Fibroblast of peridontal ligament (primary cell): Measurements from ENCODE around the gene EHD4.

ENCODE experiments used
- DNase-seq: peaks from one replicate; pipeline ENCODE4 v3.0.0-alpha.2; 2010; ENCODE audit errors: extremely low read depth

Gene EHD4

DNA sequence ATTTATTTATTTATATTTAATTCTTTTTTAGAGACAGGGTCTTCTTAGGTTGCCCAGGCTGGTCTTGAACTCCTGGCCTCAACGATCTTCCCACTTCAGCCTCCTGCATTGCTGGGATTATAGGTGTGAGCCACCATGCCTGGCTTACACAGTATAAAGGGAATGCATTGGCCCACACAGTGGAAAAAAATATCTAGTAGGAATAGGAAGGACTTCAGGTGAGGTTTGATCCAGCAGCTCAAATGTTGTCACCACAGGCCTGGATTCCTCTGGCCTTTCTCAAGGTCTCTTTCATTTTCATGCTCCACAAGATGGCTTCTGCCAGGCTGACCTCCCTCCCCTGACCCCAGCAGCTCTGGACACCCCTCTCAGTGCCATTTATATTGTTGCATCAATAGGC is 76.4 kb downstream of the EHD4 start:
- no peak for DNase-seq

DNA sequence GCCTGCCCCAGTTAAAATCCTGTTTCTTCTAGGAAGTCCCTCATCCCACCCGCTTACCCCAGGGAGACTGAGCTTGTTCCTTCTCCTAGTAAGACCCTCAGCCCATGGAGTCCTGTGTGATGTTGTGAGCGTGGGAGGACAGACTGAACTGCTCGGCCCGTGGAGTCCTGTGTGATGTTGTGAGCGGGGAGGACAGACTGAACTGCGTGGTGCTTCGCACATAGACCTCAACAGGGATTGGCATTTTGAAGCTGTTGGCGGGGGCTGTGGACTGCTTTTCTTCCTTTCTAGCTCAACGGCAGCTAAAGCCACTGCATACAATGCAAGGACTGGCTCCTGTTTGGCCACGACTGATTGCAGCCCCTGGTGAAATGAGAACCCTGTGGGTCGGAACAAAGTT is 76.9 kb downstream of the EHD4 start:
- DNase-seq = no peak

DNA sequence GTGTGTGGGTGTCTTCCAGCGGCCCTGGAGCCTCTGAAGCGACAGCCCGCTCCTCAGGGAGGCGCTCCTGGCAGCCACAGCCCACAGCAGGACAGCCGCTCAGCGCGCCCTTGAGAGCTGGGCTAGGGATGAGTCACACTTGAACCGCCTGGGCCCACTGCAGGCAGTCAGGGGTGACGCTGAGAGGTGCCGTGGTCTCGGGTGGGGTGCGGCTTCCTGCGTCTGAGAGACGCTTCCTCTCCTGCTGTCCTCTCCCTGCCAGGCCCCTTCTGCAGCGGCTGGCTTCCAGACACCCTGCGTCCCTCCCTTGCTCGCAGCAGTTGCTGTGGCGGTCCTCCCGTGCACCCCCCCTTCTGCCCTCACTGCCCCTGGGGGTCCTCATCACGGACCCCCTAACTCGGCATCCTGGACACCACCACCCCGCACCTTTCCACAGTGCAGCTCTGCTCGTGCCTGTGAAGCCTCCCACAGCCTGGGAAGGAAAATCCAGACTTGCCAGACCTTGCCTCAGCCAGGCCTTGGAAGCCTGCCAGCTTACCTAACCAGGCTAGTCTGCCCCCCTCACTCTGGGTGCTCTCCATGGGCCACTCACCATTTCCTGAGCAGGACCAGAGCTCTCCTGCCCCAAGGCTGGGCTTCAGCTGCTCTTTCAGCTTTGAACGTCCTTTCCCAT is 77.4 kb downstream of the EHD4 start:
- DNase-seq = peak; percentile 45

DNA sequence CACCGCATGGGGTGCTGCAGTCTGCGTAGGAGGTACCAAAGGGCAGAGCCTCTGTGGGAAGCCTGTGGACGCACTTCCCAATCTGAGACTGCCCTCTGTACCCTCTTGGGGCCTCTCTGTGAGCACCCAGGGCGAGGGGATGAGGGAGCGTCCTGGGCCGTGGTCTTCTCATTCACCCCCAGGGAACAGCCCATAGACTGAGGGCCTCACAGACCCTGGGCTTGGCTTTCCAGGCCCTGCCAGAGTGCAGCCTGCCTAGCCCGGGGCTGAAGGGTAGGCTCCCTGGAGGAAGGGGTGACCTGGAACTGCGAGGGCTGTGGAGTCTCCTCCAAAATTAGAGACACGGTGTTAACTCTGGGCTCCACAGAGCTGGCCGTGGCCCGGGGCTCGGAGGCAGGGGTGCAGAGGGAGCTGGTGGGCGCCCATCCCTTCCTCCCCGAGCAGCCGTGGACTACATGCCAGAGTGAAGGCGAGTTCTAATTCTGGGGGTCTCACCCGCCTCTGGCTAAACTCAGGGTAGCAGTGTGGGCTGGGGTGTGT is 78.0 kb downstream of the EHD4 start:
- no peak for DNase-seq

DNA sequence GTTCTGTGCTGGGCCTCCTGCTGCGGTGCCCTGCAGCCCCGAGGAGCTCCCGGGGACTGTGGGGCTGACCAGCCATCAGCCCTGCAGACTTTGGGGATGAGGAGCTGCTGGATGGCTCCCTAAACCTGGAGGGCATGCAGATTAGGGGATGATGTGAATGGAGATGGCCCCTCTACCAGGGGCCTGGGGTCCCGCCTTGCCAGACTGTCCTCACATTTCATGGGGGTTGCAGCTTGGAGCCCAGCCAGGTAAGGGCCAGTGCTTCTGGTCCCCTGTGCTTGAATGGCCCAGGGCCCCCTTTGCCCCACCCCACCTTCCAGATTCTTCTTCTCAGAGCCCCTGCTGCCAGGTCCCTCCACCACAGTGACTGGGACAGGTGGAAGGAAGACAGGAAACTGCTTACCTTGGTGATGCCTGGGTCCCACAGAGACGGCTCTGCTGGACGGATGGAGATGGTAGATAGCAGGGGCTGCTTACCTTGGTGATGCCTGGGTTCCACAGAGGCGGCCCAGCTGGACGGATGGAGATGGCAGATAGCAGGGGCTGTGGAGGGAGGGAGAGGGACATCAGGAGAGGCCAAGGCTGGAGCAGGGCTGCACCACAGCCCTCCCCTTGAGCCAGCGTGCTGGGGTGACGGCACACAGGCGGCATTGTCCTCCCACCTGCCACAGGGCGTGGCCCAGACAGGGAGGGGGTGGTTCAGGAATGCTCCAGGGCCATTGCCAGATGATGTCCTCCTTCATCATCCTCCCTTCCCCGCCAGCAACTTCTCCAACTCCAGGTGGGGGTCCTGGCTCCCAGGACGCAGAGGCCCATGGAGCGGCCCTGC is 78.7 kb downstream of the EHD4 start, which contains the start of gene SPTBN5:
Gene SPTBN5, minus strand, starts transcription at position 632 of the 829 bp plus-strand sequence. Its CDS starts 556 bp downstream, at position 76.
- DNase-seq = no peak

DNA sequence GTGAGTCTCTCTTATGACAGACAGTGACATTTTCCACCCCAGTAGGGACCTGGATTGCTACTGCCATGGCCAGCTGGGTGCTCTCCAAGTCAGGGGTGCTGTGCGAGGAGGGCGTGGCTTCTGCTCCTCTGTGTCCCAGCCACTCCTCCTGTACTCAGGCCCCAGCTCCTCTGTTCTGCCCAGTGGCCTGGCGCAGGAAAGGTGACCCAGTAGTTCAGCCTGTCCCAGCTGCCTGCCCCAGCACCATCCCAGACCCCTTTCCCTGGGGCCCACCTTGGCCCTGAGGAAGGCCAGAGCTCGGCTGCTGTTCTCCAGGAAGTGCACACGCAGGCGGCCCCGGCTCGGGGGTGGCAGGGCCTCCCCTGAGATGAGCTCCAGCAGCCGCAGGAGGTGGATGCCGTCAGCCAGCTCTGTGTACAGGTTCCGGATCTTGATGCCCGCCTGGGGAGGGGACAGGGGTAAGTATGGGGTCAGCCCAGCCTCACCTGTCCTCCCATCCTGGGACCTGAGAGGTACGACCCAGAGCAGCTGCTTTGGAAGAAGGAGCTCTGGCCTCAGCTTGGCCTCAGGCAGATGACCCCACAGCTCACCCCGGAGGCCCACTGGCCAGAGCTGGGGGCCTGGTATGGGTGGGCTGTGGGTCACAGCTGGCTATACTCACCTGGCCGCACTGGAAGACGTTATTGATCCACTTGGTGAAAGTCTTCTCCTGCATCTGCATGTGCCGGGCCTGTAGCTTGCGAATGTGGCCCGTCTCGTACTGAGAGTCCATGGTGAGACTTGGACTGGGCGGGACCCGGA is 79.5 kb downstream of the EHD4 start:
- DNase-seq = no peak

DNA sequence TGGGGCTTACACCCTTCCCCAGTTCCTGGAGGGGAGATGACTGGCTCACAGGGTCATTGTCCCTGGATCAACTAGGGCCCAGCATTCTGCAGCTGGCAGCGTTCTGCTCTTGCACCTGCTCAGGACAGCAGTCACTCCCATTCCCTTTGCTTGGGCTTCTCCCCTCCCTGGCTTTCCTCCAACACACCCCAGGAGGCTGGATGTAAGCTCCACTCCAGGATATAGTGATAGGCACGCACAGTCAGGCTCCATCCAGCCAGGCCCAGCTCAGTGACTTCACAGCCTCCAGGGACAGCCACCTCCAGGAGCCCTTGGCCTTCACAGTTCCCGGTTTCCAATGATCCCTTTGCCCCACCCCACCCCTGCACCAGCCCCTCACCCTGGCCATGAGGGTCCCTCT is 80.4 kb downstream of the EHD4 start:
- DNase-seq = no peak

DNA sequence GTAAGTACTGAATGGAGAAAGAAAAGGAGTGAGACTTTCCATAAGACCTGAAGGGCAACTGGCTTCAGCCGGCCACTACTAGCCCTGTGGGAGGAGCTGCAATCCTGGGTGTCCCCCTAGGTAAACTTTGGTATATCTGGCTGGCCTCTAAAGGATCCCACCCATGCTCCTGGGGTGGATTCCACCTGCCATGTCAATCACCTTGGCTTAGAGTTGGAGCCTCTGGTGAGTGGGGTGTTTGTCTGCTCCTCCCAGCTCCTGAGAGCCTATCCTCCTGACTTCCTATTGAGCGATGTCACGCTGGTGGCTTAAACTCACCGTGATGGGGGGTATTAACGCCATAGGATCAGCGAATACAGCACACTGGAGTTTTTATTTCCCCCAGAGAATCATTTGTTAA is 81.1 kb downstream of the EHD4 start:
- no peak for DNase-seq

DNA sequence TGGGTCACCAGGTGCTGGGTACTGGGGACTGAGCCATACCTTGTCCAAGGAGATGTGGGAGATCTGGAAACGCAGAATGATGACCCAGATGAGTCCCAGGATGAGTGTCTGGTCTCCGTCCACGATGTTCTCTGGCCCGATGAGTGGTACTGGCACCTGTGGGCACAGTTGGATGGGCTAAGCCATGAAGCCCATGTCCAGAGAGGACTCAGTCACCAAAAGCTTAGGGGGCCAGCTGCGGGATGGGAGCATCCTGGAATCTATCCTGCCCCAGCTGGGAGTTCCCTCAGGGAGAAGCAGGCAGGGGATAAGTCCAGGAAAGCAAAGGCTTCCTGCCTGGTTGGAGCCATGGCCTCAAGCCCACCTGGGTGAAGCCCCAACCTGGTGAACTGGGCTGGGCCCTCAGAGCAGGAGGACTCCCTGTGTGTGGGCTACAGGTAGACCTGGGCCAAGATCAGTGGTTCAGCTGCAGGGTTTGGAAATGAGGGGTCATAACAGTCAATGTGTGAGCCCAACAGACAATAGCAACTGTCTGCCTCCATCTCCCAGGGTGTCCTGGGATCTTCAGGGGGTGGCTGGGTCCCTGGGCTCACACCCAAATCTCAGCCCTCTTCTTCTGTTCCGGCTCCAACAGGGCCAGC is 82.2 kb downstream of the EHD4 start:
- no peak for DNase-seq

DNA sequence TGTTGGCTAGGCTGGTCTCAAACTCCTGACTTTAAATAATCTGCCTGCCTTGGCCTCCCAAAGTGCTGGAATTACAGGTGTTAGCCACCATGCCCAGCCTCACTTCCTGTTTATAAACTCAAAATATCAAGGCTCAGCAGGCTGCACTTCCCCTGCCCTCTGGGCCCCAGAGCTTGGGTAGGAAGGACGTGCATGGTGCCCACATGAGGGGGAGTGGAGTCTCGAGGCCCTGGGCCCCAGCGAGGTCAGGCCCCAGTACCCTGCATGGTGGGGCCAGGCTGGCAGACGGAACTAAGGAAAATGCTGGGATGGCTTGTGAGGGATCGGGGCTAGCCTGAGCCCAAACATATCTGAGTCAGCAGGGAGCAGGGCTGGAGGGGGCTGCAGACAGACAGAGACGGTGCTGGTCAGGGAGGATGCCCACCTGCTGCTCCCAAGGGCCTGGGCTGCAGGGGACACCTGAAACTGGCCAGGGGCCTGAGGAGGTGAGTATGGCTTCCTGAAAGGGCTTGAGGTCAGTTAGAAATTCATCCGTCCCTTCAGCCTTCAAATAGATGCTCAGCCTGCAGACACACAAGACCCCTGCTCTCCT is 83.6 kb downstream of the EHD4 start:
- DNase-seq = no peak

DNA sequence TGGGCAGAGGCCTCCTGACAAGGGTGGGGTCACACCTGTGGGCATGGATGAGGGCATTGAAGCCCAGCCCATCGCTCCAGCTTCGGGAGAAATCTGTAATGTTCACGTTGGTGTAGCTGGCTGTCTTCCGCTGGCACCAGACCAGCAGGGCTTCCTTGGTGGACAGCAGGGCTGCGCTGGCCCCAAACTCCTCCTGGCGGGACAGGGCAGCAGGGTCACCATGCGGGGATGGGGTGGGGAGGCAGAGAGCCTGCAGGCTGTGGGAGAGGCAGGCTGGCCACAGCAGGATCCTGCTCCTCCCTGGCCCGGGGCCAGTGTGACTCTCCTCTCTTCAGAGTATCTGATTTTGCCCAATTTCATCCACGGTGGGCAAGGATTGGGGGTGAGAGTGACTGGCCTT is 84.5 kb downstream of the EHD4 start:
- no peak for DNase-seq

DNA sequence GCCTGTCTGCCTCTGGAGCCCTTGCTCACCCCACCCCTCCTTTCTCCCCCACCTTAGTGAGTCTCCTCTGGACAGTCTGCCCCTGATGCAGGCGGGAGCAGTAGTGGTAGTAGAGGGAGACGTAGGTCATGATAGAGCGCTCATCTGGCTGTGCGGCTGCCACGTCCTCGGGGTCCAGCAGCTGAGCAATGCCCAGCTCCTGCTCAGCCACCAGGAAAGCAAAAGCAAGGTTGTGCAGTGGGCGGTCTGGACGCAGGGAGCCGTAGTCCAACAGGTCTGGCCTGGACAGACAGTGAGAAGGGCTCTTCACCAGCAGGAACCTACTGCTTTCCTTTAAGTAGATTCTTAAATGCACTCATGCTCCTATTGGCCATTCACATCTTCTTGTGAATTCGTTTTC is 85.2 kb downstream of the EHD4 start:
- no peak for DNase-seq

DNA sequence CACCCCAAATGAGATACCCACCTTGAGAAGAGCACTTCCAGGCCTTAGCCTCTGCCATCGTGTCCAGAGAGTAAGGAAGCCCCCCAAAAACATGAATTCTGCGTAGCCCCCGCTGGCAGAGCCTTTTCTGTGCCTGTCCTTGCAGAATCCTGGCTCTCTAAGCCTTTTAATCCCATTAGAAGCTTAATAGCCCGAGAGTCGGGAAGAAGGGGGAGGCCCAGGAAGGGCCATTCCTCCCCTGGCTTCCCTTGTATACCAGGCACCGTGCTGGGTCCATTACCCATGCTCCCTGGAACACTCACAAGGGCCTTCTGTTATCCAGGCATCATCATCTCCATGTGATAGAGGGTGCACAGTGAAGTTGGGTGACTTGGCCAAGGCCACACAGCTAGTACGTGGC is 85.6 kb downstream of the EHD4 start:
- no peak for DNase-seq

DNA sequence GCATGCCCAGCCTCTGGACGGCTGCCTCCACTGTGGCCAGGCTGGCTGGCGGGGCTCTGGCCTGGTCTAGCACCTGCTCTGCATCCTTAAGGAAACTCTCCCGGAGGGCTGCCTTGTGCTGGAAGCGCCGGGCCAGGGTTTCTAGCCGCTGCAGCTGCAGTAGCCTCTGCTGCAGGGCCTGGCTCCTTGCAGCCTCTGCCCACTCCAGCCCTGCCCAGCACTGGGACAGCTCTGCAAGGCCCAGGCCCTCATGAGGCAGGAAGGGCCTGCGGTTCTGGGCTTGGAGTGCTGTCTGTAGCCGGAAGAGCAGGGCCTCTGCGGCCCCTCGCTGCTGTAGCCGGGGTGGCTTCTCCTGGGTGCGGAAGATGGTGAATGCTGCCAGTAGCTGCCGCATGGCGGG is 86.5 kb downstream of the EHD4 start:
- no peak for DNase-seq

DNA sequence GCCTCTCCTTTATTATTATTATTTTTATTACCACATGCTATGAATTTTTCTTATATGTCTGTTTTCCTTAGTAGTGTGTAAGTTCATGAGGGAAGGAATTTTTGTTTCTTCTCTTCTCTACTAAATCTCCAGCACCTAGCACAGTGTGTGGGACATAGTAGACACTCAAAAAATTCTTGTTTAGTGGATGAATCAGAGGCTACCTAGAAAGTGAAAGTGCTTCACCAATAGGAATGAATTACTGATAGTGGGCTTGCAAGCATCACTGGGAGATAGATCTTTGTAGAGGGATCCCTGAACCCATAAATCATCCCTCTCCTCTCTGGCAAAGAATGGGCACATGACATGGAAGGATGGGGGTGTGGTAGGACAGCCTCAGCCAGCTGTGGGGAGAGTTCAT is 87.0 kb downstream of the EHD4 start:
- DNase-seq = no peak

DNA sequence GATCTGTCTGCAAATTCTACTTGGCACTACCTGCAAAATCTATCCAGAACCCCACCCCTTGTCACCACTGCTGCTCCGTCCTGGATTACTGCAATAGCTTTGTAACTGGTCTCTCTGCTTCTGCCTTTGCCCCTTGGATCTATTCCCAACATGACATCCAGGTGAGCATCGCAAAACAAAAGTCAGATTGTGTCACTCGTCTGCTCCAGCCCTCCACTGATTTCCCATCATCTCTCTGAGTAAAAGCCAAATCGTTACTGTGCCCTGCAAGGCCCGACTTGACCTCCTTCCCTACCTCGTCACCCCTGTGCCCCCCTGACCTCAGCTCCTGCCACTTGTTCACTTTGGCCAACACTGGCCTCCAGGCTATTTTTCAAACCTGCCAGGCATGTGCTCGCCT is 87.9 kb downstream of the EHD4 start:
- no peak for DNase-seq

DNA sequence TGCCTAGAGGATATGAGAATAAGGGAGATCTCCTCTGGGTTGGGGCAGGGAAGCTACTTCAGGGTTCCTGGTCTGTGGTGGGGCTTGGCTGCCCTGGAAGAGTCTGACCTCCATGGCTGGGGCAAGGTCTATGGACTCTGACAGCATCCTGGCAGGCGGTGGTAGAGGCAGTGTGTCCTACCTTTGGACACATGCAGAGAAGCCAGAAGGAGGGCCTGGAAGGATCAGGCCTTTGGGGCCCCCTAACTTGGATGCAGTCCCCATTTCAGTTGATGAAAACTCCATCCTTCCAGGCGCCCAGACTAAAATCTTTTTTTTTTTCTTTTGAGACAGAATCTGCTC is 88.9 kb downstream of the EHD4 start:
- no peak for DNase-seq

DNA sequence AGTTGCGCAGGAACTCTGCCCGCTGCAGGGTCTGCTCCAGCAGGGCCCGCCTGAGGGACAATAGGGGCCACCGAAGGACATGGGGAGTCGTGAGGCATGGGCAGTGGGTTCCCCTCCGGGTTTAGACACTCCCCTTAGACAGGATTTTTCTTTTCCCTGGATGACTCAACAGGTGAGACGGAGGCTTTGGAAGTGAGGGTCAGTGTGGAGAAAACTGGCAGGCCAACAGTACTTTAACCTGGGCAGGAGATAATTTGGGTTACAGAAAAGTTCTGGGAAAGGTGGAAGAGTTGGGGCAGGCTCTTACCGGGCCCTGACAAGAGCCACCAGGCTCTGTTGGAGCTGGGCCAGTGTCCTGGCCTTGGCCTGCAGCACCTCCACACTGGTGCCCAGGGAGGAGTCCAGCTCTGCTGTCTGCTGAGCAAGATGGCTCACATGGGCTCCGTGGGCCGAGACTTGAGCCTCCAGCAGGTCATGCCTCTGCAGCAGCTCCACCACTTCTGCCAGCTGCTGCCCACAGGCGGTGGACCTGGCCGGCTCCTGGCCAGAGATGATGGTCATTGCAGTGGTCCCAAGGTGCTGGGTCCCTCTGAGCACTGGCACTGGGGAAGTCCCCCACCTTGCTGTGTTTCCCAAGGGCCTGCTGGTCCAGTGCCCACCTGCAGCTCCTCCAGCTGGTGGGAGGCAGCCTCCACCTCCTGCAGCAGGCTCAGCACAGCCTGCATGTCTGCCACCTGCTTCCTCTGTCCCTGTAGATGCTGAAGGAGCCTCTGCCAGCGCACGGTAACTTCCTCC is 89.5 kb downstream of the EHD4 start:
- DNase-seq = no peak

DNA sequence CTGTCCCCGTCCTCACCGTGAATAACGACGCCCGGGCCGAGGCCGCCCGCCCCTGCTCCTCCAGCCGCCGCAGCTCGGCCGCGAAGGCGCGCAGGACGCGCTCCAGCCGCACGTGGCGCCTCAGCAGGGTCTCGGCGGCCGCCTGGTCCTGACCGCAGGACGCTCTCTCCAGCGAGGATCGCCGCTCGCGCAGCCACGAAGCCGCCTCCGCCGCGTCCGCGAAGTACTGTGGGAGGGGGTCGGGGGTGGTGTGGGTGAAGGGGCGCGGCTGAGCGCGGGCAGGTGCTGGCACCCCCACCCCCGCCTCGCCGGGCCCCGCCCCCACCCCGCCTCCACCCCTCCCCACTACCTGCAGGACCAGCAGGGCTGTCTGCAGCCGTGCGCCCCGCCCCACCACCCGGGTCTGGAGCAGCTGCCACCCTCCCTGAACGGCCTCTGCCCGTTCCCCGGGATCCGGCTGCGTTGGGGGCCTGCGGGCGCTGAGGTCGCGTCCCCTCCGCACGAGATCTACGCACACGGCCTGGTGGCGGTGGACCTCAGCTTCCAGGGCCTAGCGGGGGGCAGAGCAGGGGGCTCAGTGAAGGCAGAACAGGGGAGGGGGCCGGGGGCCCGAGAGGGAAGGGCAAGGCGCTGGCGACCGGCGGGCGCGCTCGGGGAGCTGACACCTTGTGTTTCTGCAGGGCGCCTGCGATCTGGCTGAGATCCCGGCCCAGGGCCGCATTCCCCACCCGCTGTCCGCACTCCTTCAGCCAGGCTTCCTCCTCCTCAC is 90.3 kb downstream of the EHD4 start:
- no peak for DNase-seq

DNA sequence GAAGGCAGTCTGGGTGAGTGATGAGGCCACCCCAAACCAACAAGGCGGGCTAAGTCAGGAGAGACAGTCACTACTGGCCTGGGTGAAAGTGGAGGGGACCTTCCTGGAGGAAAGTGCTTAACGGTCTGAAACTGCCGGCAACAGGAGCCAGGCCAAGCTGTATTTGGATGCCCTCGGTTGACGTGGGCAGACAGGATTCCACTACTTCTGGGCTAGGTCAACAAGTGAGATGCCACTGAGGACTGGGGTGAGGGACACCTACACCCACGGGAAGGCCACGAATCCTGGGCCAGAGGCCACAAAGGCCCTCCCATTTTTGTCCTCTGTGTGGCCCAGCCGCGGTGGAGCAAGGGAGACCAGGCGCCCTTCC is 90.8 kb downstream of the EHD4 start:
- DNase-seq = no peak
